Nephron progenitor cell (in vitro differentiated cells): ENCODE results near the gene FSTL4.

ENCODE experiments used
- DNase-seq: peaks from one replicate; pipeline ENCODE4 v3.0.0; 2021
- H3K27ac Mint-ChIP-seq: 2 replicates; pipeline ENCODE4 v1.8.0; 2021; ENCODE audit warnings: mild to moderate bottlenecking, moderate library complexity, mixed read lengths
- H3K27me3 Mint-ChIP-seq: 2 replicates; pipeline ENCODE4 v1.8.0; 2021; ENCODE audit warnings: mild to moderate bottlenecking, low read depth, mixed read lengths; ENCODE audit not compliant: poor library complexity
- H3K36me3 Mint-ChIP-seq: 2 replicates; pipeline ENCODE4 v1.8.0; 2021; ENCODE audit warnings: low read depth, mixed read lengths
- H3K4me1 Mint-ChIP-seq: 2 replicates; pipeline ENCODE4 v1.8.0; 2021; ENCODE audit warnings: mixed read lengths
- H3K4me3 Mint-ChIP-seq: 2 replicates; pipeline ENCODE4 v1.8.0; 2021; ENCODE audit warnings: mild to moderate bottlenecking, moderate library complexity, mixed read lengths
- H3K9me3 Mint-ChIP-seq: 2 replicates; pipeline ENCODE4 v1.8.0; 2021; ENCODE audit warnings: mild to moderate bottlenecking, moderate library complexity, mixed read lengths
- CTCF ChIP-seq: fragments of 200-600 bp; sonication (generic); IDR thresholded peaks from 2 replicates; pipeline ENCODE4 v1.5.0; 2021; ENCODE audit warnings: antibody characterized with exemption

Gene FSTL4

DNA sequence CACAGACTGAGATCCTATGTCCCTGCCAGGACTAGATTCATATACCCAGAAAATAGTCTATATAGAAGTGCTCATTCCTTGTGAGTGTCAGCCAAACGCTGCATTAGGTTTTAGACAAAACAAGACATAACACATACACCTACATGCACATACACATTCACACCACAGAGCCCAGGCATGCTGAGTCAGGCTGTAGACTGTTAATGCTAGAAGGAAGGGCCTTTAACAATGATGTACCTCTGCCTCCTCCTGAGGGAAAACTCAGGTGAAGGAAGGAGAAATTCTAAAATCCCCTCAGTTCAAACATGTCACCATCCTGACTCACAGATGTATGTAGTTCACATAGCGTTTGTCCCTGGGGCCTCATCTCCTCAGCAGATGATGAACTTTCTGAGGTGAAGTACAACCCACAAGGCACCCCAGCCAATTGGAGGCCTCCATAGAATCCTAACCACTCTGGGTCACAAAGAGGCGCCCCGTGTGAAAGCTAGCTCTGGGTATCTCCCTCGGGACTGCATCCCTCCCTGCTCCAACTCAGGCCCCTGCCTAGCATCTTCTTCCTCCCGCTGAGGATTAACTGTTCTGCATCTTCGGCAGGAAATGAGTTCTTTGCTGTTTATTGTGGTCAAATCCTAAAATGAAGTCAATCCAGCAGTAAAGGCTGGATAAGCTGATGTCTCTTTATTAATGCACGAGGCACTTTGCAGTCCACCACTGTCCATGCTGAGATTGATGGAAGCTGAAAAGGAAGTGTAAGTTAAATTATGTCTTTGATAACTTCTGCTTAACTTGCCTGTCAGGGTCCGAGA is 40.8 kb upstream of the FSTL4 start:
- H3K9me3 Mint-ChIP-seq = no peaks in the 10 kb centered on the region
- peaks cover 13% of the 10 kb centered on the region for H3K4me1 Mint-ChIP-seq
- DNase-seq = no peak
- H3K27me3 Mint-ChIP-seq = peaks cover 5% of the 10 kb centered on the region
- TF ChIP-seq CTCF = no peak
- no peak overlapping the region for H3K27ac Mint-ChIP-seq
- no peaks in the 10 kb centered on the region for H3K36me3 Mint-ChIP-seq
- H3K4me3 Mint-ChIP-seq = no peak overlapping the region

- no peak for TF ChIP-seq CTCF
- Mint-ChIP-seq H3K36me3 (no peaks in the 10 kb centered on the region), H3K9me3 (no peaks in the 10 kb centered on the region), H3K27ac (no peak overlapping the region), H3K4me1 (no peaks in the 10 kb centered on the region), H3K4me3 (no peak overlapping the region), H3K27me3 (peaks cover 10% of the 10 kb centered on the region)
- DNase-seq = no peak
Measured at GRCh38 chr5:133644000-133644865, 31.9 kb upstream of the FSTL4 start.

DNA sequence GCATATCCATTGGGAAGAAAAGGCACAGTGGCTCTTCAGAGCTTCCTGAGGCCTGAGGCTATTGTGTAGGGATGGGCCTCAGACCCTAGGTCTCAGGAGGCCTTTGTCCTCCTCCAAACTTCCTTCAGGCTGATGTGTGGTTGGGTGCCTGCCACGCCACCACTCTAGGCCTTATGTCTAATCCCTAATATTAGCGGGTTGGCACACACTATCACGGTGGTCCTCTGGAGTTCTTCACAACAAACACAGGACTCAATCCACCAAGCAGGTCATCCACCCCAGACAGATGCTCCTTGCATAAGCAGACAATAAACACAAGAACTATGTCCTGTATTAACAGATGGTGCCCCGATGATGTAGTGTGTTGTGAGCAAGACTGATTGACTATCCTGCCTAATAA is 31.0 kb upstream of the FSTL4 start:
- Mint-ChIP-seq H3K4me3 (no peak overlapping the region), H3K4me1 (no peaks in the 10 kb centered on the region), H3K27me3 (peaks cover 13% of the 10 kb centered on the region), H3K27ac (no peak overlapping the region), H3K36me3 (no peaks in the 10 kb centered on the region), H3K9me3 (no peaks in the 10 kb centered on the region)
- no peak for DNase-seq
- TF ChIP-seq CTCF = no peak

DNA sequence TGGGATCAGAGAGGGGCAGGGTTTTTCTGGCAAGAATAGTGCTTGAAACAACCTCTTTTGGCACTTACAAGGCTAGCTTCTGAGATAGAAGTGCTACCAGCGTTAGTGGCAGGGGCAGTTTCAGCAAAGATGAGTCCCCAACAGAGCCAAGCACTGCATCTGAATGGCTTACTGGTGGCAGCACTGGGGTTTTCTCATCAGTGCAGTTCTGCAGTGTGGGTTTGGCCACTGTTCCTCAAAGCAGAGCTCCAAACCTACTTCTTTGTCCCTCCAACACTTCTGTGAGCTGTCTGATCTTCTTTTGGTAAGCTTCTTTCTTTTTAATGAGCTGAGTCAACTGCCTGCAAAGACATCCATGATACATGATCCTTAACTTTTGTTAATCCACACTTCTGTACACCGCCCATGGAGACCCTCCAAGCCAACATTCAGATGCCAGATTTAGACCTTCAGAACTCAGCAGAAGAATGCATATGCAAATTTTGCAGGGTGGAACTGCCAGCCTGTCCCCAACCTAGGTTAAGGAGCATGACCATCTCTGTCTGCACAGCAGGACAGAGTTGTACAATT is 29.9 kb upstream of the FSTL4 start:
- H3K4me3 Mint-ChIP-seq = no peak overlapping the region
- no peak for TF ChIP-seq CTCF

DNA sequence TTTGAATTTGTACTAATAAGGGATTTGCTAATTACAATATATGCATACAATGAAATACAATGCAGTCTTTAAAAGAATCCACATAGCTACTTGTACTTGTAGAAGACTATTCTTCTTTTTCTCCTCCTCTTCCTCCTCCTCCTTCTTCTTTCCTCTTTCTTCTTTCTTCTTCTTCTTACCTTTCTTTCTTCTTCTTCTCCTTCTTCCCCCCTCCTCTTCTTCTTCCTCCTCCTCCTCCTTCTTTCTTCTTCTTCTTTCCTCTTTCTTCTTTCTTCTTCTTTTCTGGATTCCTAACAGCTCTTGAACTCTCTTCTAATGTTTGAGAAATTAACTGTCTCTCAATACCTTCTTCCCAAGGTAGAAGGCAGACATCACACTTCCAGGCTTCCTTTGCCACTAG is 29.3 kb upstream of the FSTL4 start:
- Mint-ChIP-seq H3K27me3 (peaks cover 18% of the 10 kb centered on the region), H3K36me3 (no peaks in the 10 kb centered on the region), H3K4me3 (no peak overlapping the region), H3K9me3 (no peaks in the 10 kb centered on the region), H3K4me1 (no peaks in the 10 kb centered on the region), H3K27ac (no peak overlapping the region)
- DNase-seq = no peak
- no peak for TF ChIP-seq CTCF

More for the DNA sequence above, 29.9 kb upstream of the FSTL4 start:
- H3K36me3 Mint-ChIP-seq = no peaks in the 10 kb centered on the region
- no peaks in the 10 kb centered on the region for H3K9me3 Mint-ChIP-seq
- H3K27me3 Mint-ChIP-seq = peaks cover 18% of the 10 kb centered on the region
- H3K4me1 Mint-ChIP-seq = no peaks in the 10 kb centered on the region
- no peak for DNase-seq
- no peak overlapping the region for H3K27ac Mint-ChIP-seq
